HepG2 (cell line): Measurements from ENCODE around the gene SRBD1.

ENCODE experiments used
- CEBPG ChIP-seq: IDR thresholded peaks from 2 replicates; pipeline ENCODE4 v1.6.1; 2016
- E2F1 ChIP-seq: sonication (generic); formaldehyde crosslinking; IDR thresholded peaks from 2 replicates; pipeline ENCODE4 v1.5.0; 2020; ENCODE audit warnings: missing genetic modification reagents
- GTF2F1 ChIP-seq: fragments of 150-350 bp; IDR thresholded peaks from 2 replicates; pipeline ENCODE4 v1.6.1; 2014; ENCODE audit warnings: low read length
- MYNN ChIP-seq: sonication (generic); formaldehyde crosslinking; IDR thresholded peaks from 2 replicates; pipeline ENCODE4 v1.4.0; 2020; ENCODE audit warnings: mild to moderate bottlenecking, low read depth, missing genetic modification reagents
- NFE2L1 ChIP-seq: sonication (generic); formaldehyde crosslinking; IDR thresholded peaks from 2 replicates; pipeline ENCODE4 v1.4.0; 2020; ENCODE audit warnings: missing genetic modification reagents, mild to moderate bottlenecking, borderline replicate concordance
- NR1H2 ChIP-seq: sonication (generic); formaldehyde crosslinking; IDR thresholded peaks from 2 replicates; pipeline ENCODE4 v1.8.1; 2022; ENCODE audit warnings: low read depth, missing genetic modification reagents, borderline replicate concordance
- POLR2A ChIP-seq, 2 experiments: IDR thresholded peaks; 2 replicates each; pipeline ENCODE4 v1.6.1; 2011; ENCODE audit warnings: low read depth in 2 of 2, low read length in 2 of 2, mild to moderate bottlenecking in 1 of 2, moderate library complexity in 1 of 2; ENCODE audit not compliant: insufficient read depth in 1 of 2
- RAD21 ChIP-seq: fragments of 450-650 bp; formaldehyde crosslinking; IDR thresholded peaks from 2 replicates; pipeline ENCODE4 v1.5.0; 2020; ENCODE audit warnings: mild to moderate bottlenecking
- RFX1 ChIP-seq: fragments of 450-650 bp; IDR thresholded peaks from 2 replicates; pipeline ENCODE4 v1.6.1; 2017
- USF2 ChIP-seq, 2 experiments: sonication (generic) in 1 of 2; formaldehyde crosslinking in 1 of 2; IDR thresholded peaks; 2 replicates each; pipeline versions ENCODE4 v1.5.1 to v1.6.1; 2011 to 2020; ENCODE audit warnings: borderline replicate concordance in 1 of 2, low read depth in 1 of 2, low read length in 1 of 2, mild to moderate bottlenecking in 1 of 2, missing genetic modification reagents in 1 of 2, moderate library complexity in 1 of 2
- YY1 ChIP-seq: IDR thresholded peaks from 2 replicates; pipeline ENCODE4 v1.6.1; 2011; ENCODE audit warnings: low read length, low read depth, moderate library complexity, mild to moderate bottlenecking; ENCODE audit not compliant: insufficient read depth, insufficient replicate concordance
- ZBTB20 ChIP-seq: sonication (generic); formaldehyde crosslinking; IDR thresholded peaks from 2 replicates; pipeline ENCODE4 v1.8.1; 2023; ENCODE audit warnings: missing genetic modification reagents, low read depth, mild to moderate bottlenecking, borderline replicate concordance
- ZNF282 ChIP-seq: fragments of 450-650 bp; IDR thresholded peaks from 2 replicates; pipeline ENCODE4 v1.6.1; 2018; ENCODE audit not compliant: partially characterized antibody
- ZNF563 ChIP-seq: sonication (generic); formaldehyde crosslinking; IDR thresholded peaks from 2 replicates; pipeline ENCODE4 v1.8.0; 2022; ENCODE audit warnings: mild to moderate bottlenecking, moderate library complexity, missing genetic modification reagents

- TF ChIP-seq USF2 (IDR thresholded peaks at IDR 0.05; ENCODE audit: low read depth, low read length), result no peak
- TF ChIP-seq USF2 (CRISPR knock-in tag; IDR thresholded peaks at IDR 0.05; ENCODE audit: borderline replicate concordance), result no peak
- no peak for TF ChIP-seq MYNN (CRISPR knock-in tag)
- no peak for TF ChIP-seq CEBPG (CRISPR knock-in tag)
- no peak for TF ChIP-seq E2F1 (CRISPR knock-in tag)
- TF ChIP-seq RFX1, result no peak
- no peak for TF ChIP-seq ZNF282
- no peak for TF ChIP-seq YY1
- no peak for TF ChIP-seq GTF2F1
- TF ChIP-seq NFE2L1, result no peak
- TF ChIP-seq NR1H2 (CRISPR knock-in tag), result no peak
- no peak for TF ChIP-seq ZNF563 (CRISPR knock-in tag)
- TF ChIP-seq POLR2A (IDR thresholded peaks at IDR 0.05; ENCODE audit: insufficient read depth in 1 of 2, low read depth in 2 of 2, low read length in 2 of 2), result no peak
- TF ChIP-seq RAD21 (CRISPR knock-in tag), result no peak
- no peak for TF ChIP-seq ZBTB20 (CRISPR knock-in tag)
These were observed 165.1 kb downstream of the SRBD1 start for GRCh38 chr2:45446016-45446415.
